Measurements from ENCODE around the gene CNNM3.
"Not testable (repeated sequence)": the region's sequence is repeated elsewhere in the genome, so short reads cannot be mapped to it uniquely, and the experiment has no call there.

CNNM3 gene

GRCh38 chr2:96787411-96787810 is 28.7 kb upstream of the CNNM3 start:
- H3K4me1 ChIP-seq (ENCODE audit: control insufficient read depth, insufficient read depth, low read length) = peaks cover 3% of the 10 kb centered on the region
- no peaks in the 10 kb centered on the region for H3K36me3 ChIP-seq (ENCODE audit: control insufficient read depth, insufficient read depth, low read length)
- no peak overlapping the region for H3K9ac ChIP-seq (ENCODE audit: low read depth, low read length)
- H3K4me3 ChIP-seq (ENCODE audit: low read depth, low read length) = no peak overlapping the region
- H3K9me3 ChIP-seq (ENCODE audit: control insufficient read depth, insufficient read depth, low read length) = no peaks in the 10 kb centered on the region
- no peaks in the 10 kb centered on the region for H3K27me3 ChIP-seq (ENCODE audit: control insufficient read depth, insufficient read depth, low read length)

GRCh38 chr2:96788442-96789244 is 27.4 kb upstream of the CNNM3 start:
- no peaks in the 10 kb centered on the region for H3K9me3 ChIP-seq (ENCODE audit: control insufficient read depth, insufficient read depth, low read length)
- no peaks in the 10 kb centered on the region for H3K27me3 ChIP-seq (ENCODE audit: control insufficient read depth, insufficient read depth, low read length)
- H3K9ac ChIP-seq (ENCODE audit: low read depth, low read length) = no peak overlapping the region
- no peaks in the 10 kb centered on the region for H3K36me3 ChIP-seq (ENCODE audit: control insufficient read depth, insufficient read depth, low read length)
- H3K4me3 ChIP-seq (ENCODE audit: low read depth, low read length) = no peak overlapping the region
- H3K4me1 ChIP-seq (ENCODE audit: control insufficient read depth, insufficient read depth, low read length) = peaks cover 3% of the 10 kb centered on the region

DNA sequence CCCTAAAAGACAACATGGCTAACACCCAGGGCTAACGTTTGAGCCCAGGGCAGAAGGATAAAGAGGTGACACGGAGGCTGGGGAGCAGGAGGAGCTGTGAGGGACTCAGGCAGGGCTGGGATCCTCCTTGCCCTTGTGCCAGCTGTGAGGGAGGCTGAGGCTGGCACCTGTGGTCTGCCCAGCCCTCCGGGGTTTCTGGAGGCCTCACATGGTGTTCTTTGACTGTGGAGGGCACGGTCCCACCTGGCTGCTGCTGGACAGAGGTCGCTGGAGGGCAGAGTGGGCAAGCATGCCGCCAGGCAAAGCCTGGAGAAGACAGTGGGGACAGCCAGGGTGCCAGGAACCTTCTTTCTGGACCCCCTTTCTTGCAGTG is 26.8 kb upstream of the CNNM3 start:
- Histone ChIP-seq H3K27me3 (ENCODE audit: control insufficient read depth, insufficient read depth, low read length) (no peaks in the 10 kb centered on the region), H3K9me3 (ENCODE audit: control insufficient read depth, insufficient read depth, low read length) (no peaks in the 10 kb centered on the region)

GRCh38 chr2:96792772-96793749 is 23.0 kb upstream of the CNNM3 start:
- Histone ChIP-seq H3K36me3 (ENCODE audit: control insufficient read depth, insufficient read depth, low read length) (no peaks in the 10 kb centered on the region), H3K27me3 (ENCODE audit: control insufficient read depth, insufficient read depth, low read length) (no peaks in the 10 kb centered on the region), H3K9ac (ENCODE audit: low read depth, low read length) (no peak overlapping the region), H3K9me3 (ENCODE audit: control insufficient read depth, insufficient read depth, low read length) (no peaks in the 10 kb centered on the region), H3K4me3 (ENCODE audit: low read depth, low read length) (no peak overlapping the region), H3K4me1 (ENCODE audit: control insufficient read depth, insufficient read depth, low read length) (peaks cover 3% of the 10 kb centered on the region)

More for the DNA sequence above, 26.8 kb upstream of the CNNM3 start:
- no peaks in the 10 kb centered on the region for H3K36me3 ChIP-seq (ENCODE audit: control insufficient read depth, insufficient read depth, low read length)
- H3K4me3 ChIP-seq (ENCODE audit: low read depth, low read length) = no peak overlapping the region
- no peak overlapping the region for H3K9ac ChIP-seq (ENCODE audit: low read depth, low read length)
- H3K4me1 ChIP-seq (ENCODE audit: control insufficient read depth, insufficient read depth, low read length) = peaks cover 3% of the 10 kb centered on the region

DNA sequence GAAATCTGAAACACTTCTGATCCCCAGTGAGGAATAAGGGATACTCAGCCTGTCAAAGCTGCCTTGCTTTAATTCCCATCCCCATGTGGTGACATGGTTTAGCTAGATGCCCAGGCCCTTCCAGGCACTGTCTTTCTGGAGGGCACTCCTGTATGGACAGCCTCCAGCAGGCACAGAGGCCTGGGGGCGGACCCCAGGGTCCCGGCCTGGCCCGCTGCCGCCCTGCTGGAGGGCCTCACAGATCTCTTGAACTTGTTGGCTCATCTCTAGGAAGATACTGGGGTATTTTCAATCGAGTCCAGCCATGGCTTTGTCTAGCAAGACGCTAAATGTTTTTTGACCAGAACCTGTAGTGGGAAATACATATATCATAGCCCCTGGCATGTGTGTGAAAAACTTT is 21.0 kb upstream of the CNNM3 start:
- no peak overlapping the region for H3K9ac ChIP-seq (ENCODE audit: low read depth, low read length)
- no peak overlapping the region for H3K4me3 ChIP-seq (ENCODE audit: low read depth, low read length)
- no peaks in the 10 kb centered on the region for H3K27me3 ChIP-seq (ENCODE audit: control insufficient read depth, insufficient read depth, low read length)
- no peaks in the 10 kb centered on the region for H3K4me1 ChIP-seq (ENCODE audit: control insufficient read depth, insufficient read depth, low read length)
- peaks cover 6% of the 10 kb centered on the region for H3K36me3 ChIP-seq (ENCODE audit: control insufficient read depth, insufficient read depth, low read length)
- no peaks in the 10 kb centered on the region for H3K9me3 ChIP-seq (ENCODE audit: control insufficient read depth, insufficient read depth, low read length)

DNA sequence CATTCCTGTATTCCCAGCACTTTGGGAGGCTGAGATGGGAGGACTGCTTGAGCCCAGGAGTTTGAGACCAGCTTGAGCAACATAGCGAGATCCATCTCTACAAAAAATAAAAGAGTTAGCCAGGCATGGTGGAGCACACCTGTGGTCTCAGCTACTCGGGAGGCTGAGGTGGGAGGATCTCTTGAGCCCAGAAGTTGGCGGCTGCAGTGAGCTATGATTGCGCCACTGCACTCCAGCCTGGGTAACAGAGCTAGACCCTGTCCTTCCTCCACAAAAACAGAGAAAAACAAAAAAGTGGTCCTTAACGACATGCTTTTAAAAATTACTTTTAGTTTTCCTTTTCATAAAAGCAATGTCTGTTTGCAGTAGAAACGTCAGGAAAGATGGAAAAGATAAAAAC is 19.6 kb upstream of the CNNM3 start:
- not testable (repeated sequence) for H3K4me1 ChIP-seq (ENCODE audit: control insufficient read depth, insufficient read depth, low read length); H3K36me3 ChIP-seq (ENCODE audit: control insufficient read depth, insufficient read depth, low read length); H3K9me3 ChIP-seq (ENCODE audit: control insufficient read depth, insufficient read depth, low read length); H3K4me3 ChIP-seq (ENCODE audit: low read depth, low read length); H3K27me3 ChIP-seq (ENCODE audit: control insufficient read depth, insufficient read depth, low read length); H3K9ac ChIP-seq (ENCODE audit: low read depth, low read length)

DNA sequence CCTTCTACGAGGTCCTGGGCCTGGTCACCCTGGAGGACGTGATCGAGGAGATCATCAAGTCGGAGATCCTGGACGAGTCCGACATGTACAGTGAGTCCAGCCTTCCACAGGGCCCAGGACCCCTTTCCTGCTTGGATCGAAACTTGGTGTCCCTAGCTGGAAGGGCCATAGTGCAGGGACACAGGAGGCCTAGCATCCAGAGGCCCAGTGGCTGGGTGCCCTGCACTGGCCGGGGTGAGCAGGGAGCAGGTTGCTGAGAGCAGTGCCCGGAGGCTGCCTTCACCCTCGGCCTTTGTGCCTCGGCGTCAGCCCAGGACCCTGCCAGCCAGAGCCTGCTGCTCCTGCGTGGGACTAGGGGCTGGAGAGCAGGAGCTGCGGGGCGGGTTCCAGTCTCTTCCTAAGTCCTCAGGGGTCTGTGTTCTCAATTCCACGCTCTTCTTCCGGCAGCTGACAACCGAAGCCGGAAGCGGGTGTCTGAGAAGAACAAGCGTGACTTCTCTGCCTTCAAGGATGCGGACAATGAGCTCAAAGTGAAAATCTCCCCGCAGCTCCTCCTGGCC is 18.9 kb upstream of the CNNM3 start:
- no peaks in the 10 kb centered on the region for H3K9me3 ChIP-seq (ENCODE audit: control insufficient read depth, insufficient read depth, low read length)
- peaks cover 10% of the 10 kb centered on the region for H3K36me3 ChIP-seq (ENCODE audit: control insufficient read depth, insufficient read depth, low read length)
- no peaks in the 10 kb centered on the region for H3K27me3 ChIP-seq (ENCODE audit: control insufficient read depth, insufficient read depth, low read length)
- H3K9ac ChIP-seq (ENCODE audit: low read depth, low read length) = no peak overlapping the region
- H3K4me1 ChIP-seq (ENCODE audit: control insufficient read depth, insufficient read depth, low read length) = peaks cover 2% of the 10 kb centered on the region
- no peak overlapping the region for H3K4me3 ChIP-seq (ENCODE audit: low read depth, low read length)

- Histone ChIP-seq H3K4me3 (ENCODE audit: low read depth, low read length) (no peak overlapping the region), H3K9ac (ENCODE audit: low read depth, low read length) (no peak overlapping the region), H3K9me3 (ENCODE audit: control insufficient read depth, insufficient read depth, low read length) (no peaks in the 10 kb centered on the region), H3K27me3 (ENCODE audit: control insufficient read depth, insufficient read depth, low read length) (no peaks in the 10 kb centered on the region), H3K36me3 (ENCODE audit: control insufficient read depth, insufficient read depth, low read length) (peaks cover 10% of the 10 kb centered on the region), H3K4me1 (ENCODE audit: control insufficient read depth, insufficient read depth, low read length) (peaks cover 2% of the 10 kb centered on the region)
These were observed 17.1 kb upstream of the CNNM3 start for GRCh38 chr2:96798733-96799622.

DNA sequence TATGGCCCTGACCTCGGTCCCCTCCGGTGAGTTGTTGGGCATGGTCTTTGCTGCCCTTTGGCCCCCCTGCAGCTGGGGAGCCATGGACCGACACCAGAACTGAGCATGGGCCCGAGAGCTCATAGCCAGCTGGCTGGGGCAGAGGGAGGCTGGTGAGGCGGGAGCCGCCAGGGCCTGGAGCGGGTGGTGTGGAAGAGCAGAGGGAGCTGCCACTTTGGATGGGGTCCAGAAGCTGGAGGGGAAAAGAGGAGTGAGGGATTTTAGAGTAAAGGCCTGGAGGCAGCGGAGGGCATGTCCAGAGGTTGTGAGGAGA is 16.5 kb upstream of the CNNM3 start:
- Histone ChIP-seq H3K4me1 (ENCODE audit: control insufficient read depth, insufficient read depth, low read length) (peaks cover 2% of the 10 kb centered on the region), H3K9me3 (ENCODE audit: control insufficient read depth, insufficient read depth, low read length) (no peaks in the 10 kb centered on the region), H3K27me3 (ENCODE audit: control insufficient read depth, insufficient read depth, low read length) (no peaks in the 10 kb centered on the region), H3K4me3 (ENCODE audit: low read depth, low read length) (no peak overlapping the region), H3K9ac (ENCODE audit: low read depth, low read length) (no peak overlapping the region), H3K36me3 (ENCODE audit: control insufficient read depth, insufficient read depth, low read length) (peaks cover 10% of the 10 kb centered on the region)

GRCh38 chr2:96800061-96801004 is 15.7 kb upstream of the CNNM3 start:
- Histone ChIP-seq H3K27me3 (ENCODE audit: control insufficient read depth, insufficient read depth, low read length) (no peaks in the 10 kb centered on the region), H3K4me1 (ENCODE audit: control insufficient read depth, insufficient read depth, low read length) (peaks cover 2% of the 10 kb centered on the region), H3K9me3 (ENCODE audit: control insufficient read depth, insufficient read depth, low read length) (no peaks in the 10 kb centered on the region), H3K4me3 (ENCODE audit: low read depth, low read length) (no peak overlapping the region), H3K9ac (ENCODE audit: low read depth, low read length) (no peak overlapping the region), H3K36me3 (ENCODE audit: control insufficient read depth, insufficient read depth, low read length) (peaks cover 10% of the 10 kb centered on the region)

Data from iPS-15b (cell line).